Measurements from ENCODE around the gene NDRG3.

Gene NDRG3

DNA sequence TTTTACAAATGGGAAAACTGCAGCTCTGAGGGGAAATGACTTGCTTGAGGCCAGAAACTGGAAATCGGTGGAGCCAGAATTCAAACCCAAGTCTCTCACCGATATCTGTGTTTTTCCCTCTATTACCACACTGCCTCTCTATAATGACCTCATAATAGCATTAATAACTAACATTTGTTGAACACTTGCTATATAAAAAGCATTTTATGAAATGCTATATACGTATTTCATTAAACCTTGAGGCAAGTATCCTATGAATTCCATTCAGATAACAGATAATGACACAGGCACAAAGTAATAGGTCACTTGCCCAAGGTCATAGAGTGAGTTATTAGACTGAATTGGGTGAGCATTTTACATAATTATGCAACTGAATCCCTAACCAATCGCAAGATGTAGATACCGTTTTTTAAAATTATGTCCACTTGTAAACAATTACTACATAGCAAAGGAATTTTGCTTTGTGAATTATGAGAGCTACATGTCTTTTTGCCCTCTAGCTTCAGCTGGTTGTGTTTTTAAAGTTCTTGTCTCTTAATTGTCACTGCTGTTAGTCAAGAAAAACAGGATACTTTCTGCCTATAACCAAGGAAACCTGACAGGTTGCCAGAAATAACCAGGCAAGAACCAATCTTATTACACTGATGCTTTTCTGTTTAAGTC, 23.0 kb upstream of the NDRG3 start:
- no peak for DNase-seq (ENCODE audit: insufficient read length, low spot score)
- FAIRE-seq = no peak

- FAIRE-seq = no peak
- no peak for DNase-seq (ENCODE audit: insufficient read length, low spot score)
Measured at GRCh38 chr20:36761125-36761524, 15.2 kb upstream of the NDRG3 start.

DNA sequence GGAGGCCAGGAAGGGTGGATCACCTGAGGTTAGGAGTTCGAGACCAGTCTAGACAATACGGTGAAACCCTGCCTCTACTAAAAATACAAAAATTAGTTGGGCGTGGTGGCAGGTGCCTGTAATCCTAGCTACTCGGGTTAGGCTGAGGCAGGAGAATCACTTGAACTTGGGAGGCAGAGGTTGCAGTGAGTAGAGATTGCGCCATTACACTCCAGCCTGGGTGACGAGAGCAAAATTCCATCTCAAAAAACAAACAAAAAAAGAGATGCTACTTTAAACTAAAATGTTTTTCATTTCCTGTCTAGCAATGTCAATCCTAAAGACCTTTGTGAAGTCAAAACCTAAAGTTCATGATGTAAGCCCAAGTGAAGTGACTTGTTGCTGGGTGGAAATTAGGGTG, 14.8 kb upstream of the NDRG3 start:
- DNase-seq (ENCODE audit: insufficient read length, low spot score) (no peak), FAIRE-seq (peak; percentile 75)

DNA sequence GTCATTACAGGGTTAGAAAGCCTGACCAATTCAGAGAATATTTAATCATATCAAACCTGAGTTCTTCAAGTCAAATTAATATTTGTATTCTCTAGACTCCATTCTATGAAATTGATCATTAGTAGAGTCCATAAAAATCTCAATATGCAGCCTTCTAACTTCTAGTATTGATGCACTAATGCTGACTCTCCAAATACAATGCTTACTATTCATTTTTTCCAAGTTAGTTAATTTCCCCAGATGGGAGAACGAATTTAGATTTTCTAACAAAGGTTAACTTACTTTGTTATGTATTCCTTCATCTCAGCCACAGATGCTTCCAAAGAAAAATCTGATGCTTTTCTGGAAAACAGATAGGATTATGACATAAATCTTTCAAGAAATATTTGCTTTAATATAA, 12.4 kb upstream of the NDRG3 start:
- DNase-seq (ENCODE audit: insufficient read length, low spot score) (no peak), FAIRE-seq (no peak)

GRCh38 chr20:36756496-36756895, 10.6 kb upstream of the NDRG3 start:
- FAIRE-seq (peak; percentile 33), DNase-seq (ENCODE audit: insufficient read length, low spot score) (no peak)

DNA sequence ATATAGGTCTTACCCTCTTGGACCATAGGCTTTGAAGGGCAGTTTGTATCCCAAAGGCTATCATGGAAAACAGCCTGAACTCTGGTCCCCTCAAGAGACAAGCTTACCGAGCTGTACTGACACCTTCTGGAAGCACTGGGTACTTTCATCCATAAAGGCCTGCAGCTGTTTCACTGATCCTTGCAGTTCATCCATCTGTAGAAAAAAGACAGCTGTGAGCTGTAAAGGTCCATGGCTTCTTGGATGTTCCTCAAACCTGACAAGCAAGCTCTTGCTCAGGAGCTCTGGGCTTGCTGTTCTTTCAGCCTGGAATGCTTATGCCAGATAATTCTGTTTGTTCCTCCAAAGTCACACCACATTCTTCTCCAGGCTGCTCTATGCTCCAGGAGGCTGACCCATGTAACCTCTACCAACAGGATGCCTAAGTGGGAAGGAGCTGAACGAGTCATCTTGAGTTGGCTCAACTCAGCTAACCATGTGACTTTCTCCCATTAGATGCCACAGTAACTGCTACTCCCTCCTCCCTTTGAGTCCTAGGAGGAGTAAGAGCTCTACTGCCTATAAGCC, 8.8 kb upstream of the NDRG3 start:
- DNase-seq (ENCODE audit: insufficient read length, low spot score) = peak; percentile 79

GRCh38 chr20:36752582-36752981, 6.7 kb upstream of the NDRG3 start:
- no peak for DNase-seq (ENCODE audit: insufficient read length, low spot score)
- FAIRE-seq = no peak

More for the DNA sequence above, 8.8 kb upstream of the NDRG3 start:
- peak; percentile 83 for FAIRE-seq

- peak; percentile 63 for DNase-seq (ENCODE audit: insufficient read length, low spot score)
- FAIRE-seq = no peak
Measured at GRCh38 chr20:36745234-36745926, 510 bp downstream of the NDRG3 start.

DNA sequence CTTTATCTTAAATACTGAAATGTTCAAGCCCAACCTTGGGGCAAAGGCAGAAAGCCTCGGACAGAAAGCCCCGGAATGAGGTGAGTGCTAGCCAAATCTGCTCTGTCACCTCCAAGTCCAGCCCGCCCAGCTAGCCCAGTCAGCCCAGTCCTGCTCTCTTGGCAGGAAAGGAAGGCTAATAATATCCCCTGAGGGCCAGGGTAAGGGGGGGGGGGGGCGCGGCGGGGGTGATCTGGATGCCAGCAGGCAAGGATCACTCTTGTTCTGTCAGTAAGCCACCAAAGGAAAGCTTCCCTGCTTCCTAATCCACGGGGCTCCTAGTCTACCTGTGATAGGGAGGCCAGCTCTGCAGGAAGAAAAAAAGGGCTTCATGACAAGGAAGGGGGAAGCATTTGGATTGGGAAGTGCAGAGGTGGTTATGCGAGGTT, 1.1 kb downstream of the NDRG3 start:
- DNase-seq (ENCODE audit: insufficient read length, low spot score) = peak; percentile 79
- no peak for FAIRE-seq

DNA sequence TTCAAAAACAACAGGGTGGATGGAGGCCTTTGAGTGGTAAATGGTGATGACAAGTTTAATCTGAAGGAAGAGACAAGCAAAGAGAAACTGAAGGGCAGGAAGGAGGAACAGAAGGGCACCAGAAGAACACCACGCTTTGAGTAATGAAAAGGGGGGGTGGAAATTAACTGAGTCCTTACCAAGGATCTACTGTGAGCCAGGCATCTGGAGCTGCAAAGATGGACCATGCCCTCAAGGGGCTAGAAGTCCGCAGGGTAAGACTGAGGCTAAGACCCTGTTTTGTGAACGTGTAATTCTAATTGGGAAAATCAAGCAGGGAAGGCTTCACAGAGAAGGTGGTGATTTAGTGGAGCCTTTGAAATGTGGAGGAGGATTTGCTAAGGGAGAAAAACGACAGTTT, 1.6 kb downstream of the NDRG3 start:
- DNase-seq (ENCODE audit: insufficient read length, low spot score) = no peak
- no peak for FAIRE-seq

GRCh38 chr20:36742558-36742957, 3.3 kb downstream of the NDRG3 start:
- FAIRE-seq (no peak), DNase-seq (ENCODE audit: insufficient read length, low spot score) (no peak)

GRCh38 chr20:36741072-36741471, 4.8 kb downstream of the NDRG3 start:
- FAIRE-seq = no peak
- no peak for DNase-seq (ENCODE audit: insufficient read length, low spot score)

GRCh38 chr20:36737183-36737499, 8.7 kb downstream of the NDRG3 start:
- FAIRE-seq (no peak), DNase-seq (ENCODE audit: insufficient read length, low spot score) (no peak)

DNA sequence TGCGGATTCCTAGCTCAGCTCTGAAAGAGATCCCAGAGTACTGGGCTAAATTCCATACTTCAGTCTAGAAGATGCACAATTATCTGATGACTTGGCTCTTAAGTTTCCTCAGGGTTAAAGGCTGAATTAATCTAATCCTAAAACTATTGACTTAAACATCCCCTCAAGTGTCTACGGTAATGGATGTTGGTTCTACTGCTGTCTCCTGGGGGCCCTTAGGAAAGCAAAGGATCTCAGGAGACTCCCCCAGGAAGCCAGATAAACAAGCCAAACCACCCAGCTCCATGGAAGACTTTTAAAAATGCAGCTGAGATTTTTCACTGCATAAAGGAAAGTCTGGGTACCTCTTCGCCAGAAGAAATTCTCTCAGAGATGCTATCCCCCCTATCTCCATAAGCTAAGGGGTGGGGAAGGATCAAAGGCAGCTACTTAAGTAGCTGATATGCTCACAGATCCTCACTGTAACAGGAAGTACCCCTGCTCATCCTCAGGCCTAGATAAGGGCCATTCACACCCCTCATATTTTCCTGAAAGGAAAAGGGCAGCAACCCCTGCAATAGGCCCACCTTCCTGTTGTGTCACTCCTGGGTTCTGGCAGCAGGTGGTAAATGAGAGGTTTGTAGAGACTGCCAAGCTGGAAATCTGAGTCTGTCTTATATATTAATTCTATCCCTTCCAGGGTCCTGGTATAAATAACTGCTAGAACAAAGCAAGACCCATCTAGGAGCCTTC, 9.3 kb downstream of the NDRG3 start:
- DNase-seq (ENCODE audit: insufficient read length, low spot score) (no peak), FAIRE-seq (no peak)

DNA sequence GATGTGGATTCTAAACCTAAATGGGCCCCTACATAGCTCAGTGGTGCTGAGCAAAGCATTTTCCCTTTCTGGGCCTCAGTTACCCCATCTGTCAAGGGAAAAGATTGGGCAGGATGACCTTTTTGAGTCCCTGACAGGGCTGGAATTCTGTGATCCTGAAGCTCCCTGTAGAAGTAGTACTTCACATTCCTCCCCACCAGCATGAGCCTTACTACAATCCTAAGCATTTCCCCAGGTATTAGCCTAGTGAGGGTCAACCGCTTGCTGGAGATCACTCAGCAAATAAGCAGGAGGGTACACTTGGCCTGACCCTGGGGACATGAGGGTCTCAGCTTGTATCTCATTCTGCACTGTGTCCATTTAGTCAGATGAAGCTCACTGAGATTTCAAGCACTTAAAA, 13.4 kb downstream of the NDRG3 start:
- FAIRE-seq (peak; percentile 52), DNase-seq (ENCODE audit: insufficient read length, low spot score) (no peak)

DNA sequence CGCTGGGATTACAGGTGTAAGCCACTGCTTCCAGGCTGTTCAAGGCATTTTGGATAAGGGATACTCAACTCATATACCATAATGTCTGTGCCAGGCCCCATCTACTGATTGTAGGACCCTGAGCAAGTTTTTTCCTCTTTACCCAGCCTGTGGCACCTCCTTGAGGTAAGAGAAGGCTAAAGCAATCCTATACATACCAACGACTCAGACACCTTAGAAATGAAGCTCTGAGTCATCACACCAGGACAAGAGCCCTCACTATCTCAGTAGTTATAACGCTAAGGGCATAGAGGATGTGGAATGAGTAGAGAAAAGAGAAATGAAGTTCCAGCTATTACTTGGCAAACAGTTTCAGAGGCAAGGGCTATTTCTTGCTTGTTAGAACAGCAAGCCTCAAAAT, 16.9 kb downstream of the NDRG3 start:
- DNase-seq (ENCODE audit: insufficient read length, low spot score) = peak; percentile 62

DNA sequence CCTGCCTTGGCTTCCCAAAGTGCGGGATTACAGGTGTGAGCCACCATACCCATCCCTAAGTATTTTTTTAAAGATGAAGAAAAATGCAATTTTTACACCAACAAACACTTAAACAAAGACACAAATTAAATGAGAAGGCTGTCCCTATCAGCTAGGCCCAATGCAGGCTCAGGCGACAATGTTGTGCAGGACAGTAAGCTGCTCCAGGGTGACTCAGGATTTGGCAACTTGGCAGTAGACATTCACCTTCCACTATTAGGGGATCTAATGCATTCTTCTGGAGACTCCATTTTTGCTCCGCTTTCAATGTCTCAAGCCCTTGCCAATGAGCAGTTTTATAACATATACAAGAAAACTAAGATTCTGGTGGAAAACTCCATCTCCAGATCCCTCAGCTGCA, 19.7 kb downstream of the NDRG3 start:
- FAIRE-seq (no peak), DNase-seq (ENCODE audit: insufficient read length, low spot score) (no peak)

More for the DNA sequence above, 16.9 kb downstream of the NDRG3 start:
- FAIRE-seq = peak; percentile 83

DNA sequence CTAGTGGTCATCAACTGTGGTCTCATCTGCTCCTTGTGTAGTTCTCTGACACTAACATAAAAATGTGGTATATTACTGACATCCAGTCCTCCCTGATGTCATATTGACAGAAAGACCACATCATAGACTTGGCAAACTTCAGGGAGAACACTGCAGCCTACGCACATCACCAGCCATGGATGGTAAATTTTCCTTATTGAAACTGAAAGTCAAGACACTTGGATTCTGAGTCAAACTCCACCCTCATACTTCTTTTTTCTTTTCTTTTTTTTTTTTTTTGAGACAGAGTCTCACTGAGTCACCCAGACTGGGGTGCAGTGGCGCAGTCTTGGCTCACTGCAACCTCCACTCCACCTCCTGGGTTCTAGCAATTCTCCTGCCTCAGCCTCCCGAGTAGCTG, 25.4 kb downstream of the NDRG3 start:
- peak; percentile 76 for FAIRE-seq

GRCh38 chr20:36717657-36718056, 28.2 kb downstream of the NDRG3 start:
- DNase-seq (ENCODE audit: insufficient read length, low spot score) (no peak), FAIRE-seq (peak; percentile 49)

More for the DNA sequence above, 25.4 kb downstream of the NDRG3 start:
- DNase-seq (ENCODE audit: insufficient read length, low spot score) = no peak

DNA sequence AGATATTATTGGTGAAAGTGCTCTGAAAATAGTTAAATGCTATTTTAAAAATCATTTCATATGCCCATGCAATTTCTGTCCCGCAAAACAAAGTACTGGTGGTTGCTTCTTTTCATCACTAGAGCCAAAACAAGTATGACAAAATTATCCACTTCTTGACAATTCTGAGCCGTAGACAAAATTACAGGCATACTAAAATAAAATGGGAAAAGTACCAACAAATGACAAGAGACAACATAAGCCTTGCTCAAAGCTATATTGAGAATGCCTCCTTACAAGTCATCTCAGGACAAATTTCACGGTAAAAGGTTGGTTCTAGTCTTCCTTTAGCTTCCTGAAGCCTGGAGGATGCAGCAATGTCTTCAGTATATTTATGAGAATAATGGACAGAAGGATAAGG, 28.9 kb downstream of the NDRG3 start:
- FAIRE-seq (no peak), DNase-seq (ENCODE audit: insufficient read length, low spot score) (no peak)

GRCh38 chr20:36712775-36713174, 33.1 kb downstream of the NDRG3 start:
- FAIRE-seq = no peak

GRCh38 chr20:36709126-36709525, 36.8 kb downstream of the NDRG3 start:
- FAIRE-seq = no peak

More at GRCh38 chr20:36712775-36713174, 33.1 kb downstream of the NDRG3 start:
- no peak for DNase-seq (ENCODE audit: insufficient read length, low spot score)

More at GRCh38 chr20:36709126-36709525, 36.8 kb downstream of the NDRG3 start:
- DNase-seq (ENCODE audit: insufficient read length, low spot score) = no peak

All from HTR-8/SVneo (cell line).